ENCODE results near the gene PCBP3. TPM values are rescaled to one million over a fixed set of nuclear protein-coding genes. Genes with fewer than 3 reads are reported as not detected.
"Not testable (repeated sequence)": the region's sequence is repeated elsewhere in the genome, so short reads cannot be mapped to it uniquely, and the experiment has no call there.

Gene PCBP3
- total and polyA plus RNA-seq, 8 donors = 0.83 to 4.3 (median 1.7) TPM

- no peak overlapping the region for H3K27ac ChIP-seq
- no peaks in the 10 kb centered on the region for H3K36me3 ChIP-seq
- H3K27me3 ChIP-seq = no peaks in the 10 kb centered on the region
- intact Hi-C loops (cut with DNase I) = no loop called here
- H3K9me3 ChIP-seq = no peaks in the 10 kb centered on the region
- TF ChIP-seq CTCF (IDR thresholded peaks at IDR 0.05) = no peak
- H3K4me1 ChIP-seq = no peaks in the 10 kb centered on the region
- DNase-seq (no peak), ATAC-seq (no peak), FAIRE-seq (no peak)
- 79 to 87% methylated on average over 6 of the region's 6 CpGs for WGBS, 2 donors
- H3K4me3 ChIP-seq = no peak overlapping the region
Observed at GRCh38 chr21:45713613-45714012, 70.1 kb downstream of the PCBP3 start.

GRCh38 chr21:45715441-45715840 is 71.9 kb downstream of the PCBP3 start:
- no peak for DNase-seq
- intact Hi-C loops (cut with DNase I) = no loop called here
- Histone ChIP-seq H3K4me3 (no peak overlapping the region), H3K36me3 (no peaks in the 10 kb centered on the region), H3K9me3 (no peaks in the 10 kb centered on the region), H3K27ac (no peak overlapping the region), H3K27me3 (no peaks in the 10 kb centered on the region), H3K4me1 (no peaks in the 10 kb centered on the region)
- TF ChIP-seq CTCF (IDR thresholded peaks at IDR 0.05) = no peak
- no peak for FAIRE-seq
- 84 to 100% methylated on average over 1 of the region's 1 CpG for WGBS, 2 donors
- ATAC-seq = no peak

GRCh38 chr21:45718413-45718812 is 74.9 kb downstream of the PCBP3 start:
- WGBS, 2 donors = 69 to 83% methylated on average over 5 of the region's 5 CpGs
- DNase-seq (no peak), FAIRE-seq (no peak), ATAC-seq (no peak)
- Histone ChIP-seq H3K4me1 (no peaks in the 10 kb centered on the region), H3K27me3 (no peaks in the 10 kb centered on the region), H3K9me3 (no peaks in the 10 kb centered on the region), H3K36me3 (no peaks in the 10 kb centered on the region), H3K4me3 (no peak overlapping the region), H3K27ac (no peak overlapping the region)
- intact Hi-C loops (cut with DNase I) = no loop called here
- no peak for TF ChIP-seq CTCF (IDR thresholded peaks at IDR 0.05)

- Histone ChIP-seq H3K27me3 (no peaks in the 10 kb centered on the region), H3K27ac (no peak overlapping the region), H3K36me3 (no peaks in the 10 kb centered on the region), H3K9me3 (no peaks in the 10 kb centered on the region), H3K4me3 (no peak overlapping the region), H3K4me1 (no peaks in the 10 kb centered on the region)
- ATAC-seq (no peak), FAIRE-seq (no peak), DNase-seq (no peak)
- intact Hi-C loops (cut with DNase I) = no loop called here
- no peak for TF ChIP-seq CTCF (IDR thresholded peaks at IDR 0.05)
- 66 to 81% methylated on average over 6 of the region's 6 CpGs for WGBS, 2 donors
Observed at GRCh38 chr21:45719177-45719802, 75.8 kb downstream of the PCBP3 start.

GRCh38 chr21:45720204-45720603 is 76.7 kb downstream of the PCBP3 start:
- DNase-seq; ATAC-seq; FAIRE-seq; H3K4me1 ChIP-seq; H3K27me3 ChIP-seq; H3K9me3 ChIP-seq; H3K36me3 ChIP-seq; intact Hi-C loops (cut with DNase I); H3K4me3 ChIP-seq; H3K27ac ChIP-seq: not testable (repeated sequence)
- WGBS, 2 donors = 54 to 63% methylated on average over 1 of the region's 1 CpG

All from pancreas (tissue), 10 donors.